HepG2 (cell line): ENCODE data around the gene FBXO8.

Experiments
- ATF2 ChIP-seq: sonication (generic); formaldehyde crosslinking; IDR thresholded peaks from 2 replicates; pipeline ENCODE4 v1.4.0; 2020; ENCODE audit warnings: missing genetic modification reagents
- CBFB ChIP-seq: sonication (generic); formaldehyde crosslinking; IDR thresholded peaks from 2 replicates; pipeline ENCODE4 v1.4.0; 2020; ENCODE audit warnings: missing genetic modification reagents
- CTCF ChIP-seq: sonication (generic); formaldehyde crosslinking; IDR thresholded peaks from 2 replicates; pipeline ENCODE4 v1.5.0; 2020; ENCODE audit warnings: mild to moderate bottlenecking, missing genetic modification reagents, moderate library complexity
- ELF1 ChIP-seq: sonication (generic); formaldehyde crosslinking; IDR thresholded peaks from 2 replicates; pipeline ENCODE4 v1.4.0; 2020; ENCODE audit warnings: missing genetic modification reagents
- EZH2 ChIP-seq: conservative IDR thresholded peaks from 2 replicates; pipeline ENCODE4 v1.6.1; 2012; ENCODE audit warnings: mild to moderate bottlenecking, low read depth, low read length, moderate library complexity
- SNAPC4 ChIP-seq: sonication (generic); formaldehyde crosslinking; IDR thresholded peaks from 2 replicates; pipeline ENCODE4 v1.4.0; 2020; ENCODE audit warnings: mild to moderate bottlenecking, missing genetic modification reagents
- ZBTB1 ChIP-seq: sonication (generic); formaldehyde crosslinking; IDR thresholded peaks from 2 replicates; pipeline ENCODE4 v1.4.0; 2020; ENCODE audit warnings: missing genetic modification reagents, borderline replicate concordance
- ZBTB8A ChIP-seq: sonication (generic); formaldehyde crosslinking; IDR thresholded peaks from 2 replicates; pipeline ENCODE4 v1.4.0; 2020; ENCODE audit warnings: mild to moderate bottlenecking, low read depth, missing genetic modification reagents, borderline replicate concordance
- ZFP36 ChIP-seq: fragments of 150-350 bp; IDR thresholded peaks from 2 replicates; pipeline ENCODE4 v1.6.1; 2018; ENCODE audit warnings: borderline replicate concordance, low read length, low read depth; ENCODE audit not compliant: partially characterized antibody
- ZNF350 ChIP-seq: sonication (generic); formaldehyde crosslinking; IDR thresholded peaks from 2 replicates; pipeline ENCODE4 v1.4.0; 2020; ENCODE audit warnings: mild to moderate bottlenecking, low read depth, missing genetic modification reagents, borderline replicate concordance
- ZNF468 ChIP-seq: sonication (generic); formaldehyde crosslinking; IDR thresholded peaks from 2 replicates; pipeline ENCODE4 v1.8.0; 2022; ENCODE audit warnings: mild to moderate bottlenecking, moderate library complexity, missing genetic modification reagents
- ZNF747 ChIP-seq: sonication (generic); formaldehyde crosslinking; IDR thresholded peaks from 2 replicates; pipeline ENCODE4 v1.8.1; 2023; ENCODE audit warnings: missing genetic modification reagents, mild to moderate bottlenecking, borderline replicate concordance

GRCh38 chr4:174216799-174217272 lies 66.6 kb downstream of the FBXO8 start:
- TF ChIP-seq ZBTB1 (CRISPR knock-in tag) (no peak), SNAPC4 (no peak), EZH2 (peak; percentile 66; the same call in 1 of the 2 replicates), ZNF350 (no peak), CTCF (CRISPR knock-in tag) (no peak), ZNF747 (CRISPR knock-in tag) (no peak), ZNF468 (no peak), CBFB (CRISPR knock-in tag) (no peak), ATF2 (no peak), ELF1 (CRISPR knock-in tag) (no peak), ZBTB8A (CRISPR knock-in tag) (no peak), ZFP36 (no peak)
